Activated CD8-positive, alpha-beta T cell treated with anti-CD3 and anti-CD28 coated beads for 36 hours (primary cell): ENCODE measurements around the gene LSM14A. TPM values are rescaled to one million over a fixed set of nuclear protein-coding genes. Genes with fewer than 3 reads are reported as not detected.

ENCODE experiments used
- ATAC-seq: fragments of 200-7000 bp; cut with Tn5 transposase; one replicate; pipeline ENCODE4 v1.10.0; 2021; ENCODE audit warnings: mild to moderate bottlenecking, moderate library complexity
- CTCF ChIA-PET: fragments of 350-600 bp; sonication (Branson Sonifier 250); formaldehyde crosslinking; loops from one replicate; lab custom pipeline; 2021; ENCODE audit warnings: antibody characterized with exemption; lab: Charles Lee
- POLR2A ChIA-PET: fragments of 350-600 bp; sonication (Branson Sonifier 250); formaldehyde crosslinking; loops from one replicate; lab custom pipeline; 2021; ENCODE audit warnings: antibody characterized with exemption; lab: Charles Lee
- DNase-seq: peaks from one replicate; pipeline ENCODE4 v3.0.0-alpha.2; 2020
- H3K27ac Mint-ChIP-seq: one replicate; pipeline ENCODE4 v1.8.0; 2021; ENCODE audit warnings: mild to moderate bottlenecking, mixed read lengths
- H3K27me3 Mint-ChIP-seq: one replicate; pipeline ENCODE4 v1.8.0; 2021; ENCODE audit warnings: mixed read lengths
- H3K36me3 Mint-ChIP-seq: one replicate; pipeline ENCODE4 v1.8.0; 2021; ENCODE audit warnings: low read depth, mixed read lengths
- H3K4me1 Mint-ChIP-seq: one replicate; pipeline ENCODE4 v1.8.0; 2021; ENCODE audit warnings: low read depth, mixed read lengths
- H3K4me3 Mint-ChIP-seq: one replicate; pipeline ENCODE4 v1.8.0; 2021; ENCODE audit warnings: mild to moderate bottlenecking, moderate library complexity, mixed read lengths
- H3K9me3 Mint-ChIP-seq: one replicate; pipeline ENCODE4 v1.8.0; 2021; ENCODE audit warnings: mixed read lengths
- CTCF ChIP-seq: fragments of 200-600 bp; IDR thresholded peaks from one replicate; pipeline ENCODE4 v1.8.0; 2022; ENCODE audit warnings: antibody characterized with exemption, mild to moderate bottlenecking
- intact Hi-C: fragments of 100-400 bp; cut with micrococcal nuclease; formaldehyde crosslinking; loops from one replicate; pipeline ENCODE4 v1.10.0; 2022
- total RNA-seq, 2 experiments: library from RNA; stranded (reverse); gene quantifications; one replicate each; pipeline ENCODE4 v1.2.3, GENCODE V29; 2021

LSM14A gene
- total RNA-seq, 2 experiments from 2014 or later, result 98.6 to 99.3 TPM

- intact Hi-C loops, result no loop called here
- peaks cover 7% of the 10 kb centered on the region for H3K36me3 Mint-ChIP-seq
- peak overlapping the region; percentile 76 for H3K27ac Mint-ChIP-seq
- ChIA-PET CTCF (no interaction called here), POLR2A (interaction anchor here (0.9 kb wide), 1 partner anchor 15 kb away, joined by 4 read pairs; no protein-coding TSS in a partner anchor)
- ATAC-seq (peak; percentile 57), DNase-seq (peak; percentile 32)
- peaks cover 34% of the 10 kb centered on the region for H3K4me1 Mint-ChIP-seq
- no peaks in the 10 kb centered on the region for H3K9me3 Mint-ChIP-seq
- H3K27me3 Mint-ChIP-seq, result no peaks in the 10 kb centered on the region
- peak overlapping the region; percentile 80 for H3K4me3 Mint-ChIP-seq
- no peak for TF ChIP-seq CTCF
Observed at GRCh38 chr19:34254698-34255432, 82.6 kb downstream of the LSM14A start.

- Mint-ChIP-seq H3K27ac (peak overlapping the region; percentile 66), H3K9me3 (no peaks in the 10 kb centered on the region), H3K4me3 (peak overlapping the region; percentile 80), H3K27me3 (no peaks in the 10 kb centered on the region), H3K36me3 (peaks cover 7% of the 10 kb centered on the region), H3K4me1 (peaks cover 35% of the 10 kb centered on the region)
- CTCF ChIA-PET, result no interaction called here
- POLR2A ChIA-PET, result interaction anchor here (0.9 kb wide), 1 partner anchor 15 kb away, joined by 4 read pairs; no protein-coding TSS in a partner anchor
- intact Hi-C loops, result no loop called here
- ATAC-seq (no peak), DNase-seq (no peak)
- no peak for TF ChIP-seq CTCF
Observed at GRCh38 chr19:34255546-34255945, 83.2 kb downstream of the LSM14A start.

GRCh38 chr19:34256835-34257558, 84.7 kb downstream of the LSM14A start:
- peaks cover 7% of the 10 kb centered on the region for H3K36me3 Mint-ChIP-seq
- POLR2A ChIA-PET, result no interaction called here
- CTCF ChIA-PET, result interaction anchor here (0.6 to 1.2 kb wide), 2 partner anchors 44 to 90 kb away, joined by 3 read pairs; no protein-coding TSS in a partner anchor
- H3K4me1 Mint-ChIP-seq, result peaks cover 40% of the 10 kb centered on the region
- H3K27ac Mint-ChIP-seq, result no peak overlapping the region
- ATAC-seq (no peak), DNase-seq (no peak)
- H3K4me3 Mint-ChIP-seq, result no peak overlapping the region
- intact Hi-C loops, result no loop called here
- no peaks in the 10 kb centered on the region for H3K9me3 Mint-ChIP-seq
- TF ChIP-seq CTCF, result no peak
- H3K27me3 Mint-ChIP-seq, result no peaks in the 10 kb centered on the region

- peaks cover 40% of the 10 kb centered on the region for H3K4me1 Mint-ChIP-seq
- no peaks in the 10 kb centered on the region for H3K9me3 Mint-ChIP-seq
- TF ChIP-seq CTCF, result no peak
- POLR2A ChIA-PET, result no interaction called here
- H3K36me3 Mint-ChIP-seq, result peaks cover 7% of the 10 kb centered on the region
- H3K27ac Mint-ChIP-seq, result no peak overlapping the region
- intact Hi-C loops, result no loop called here
- ATAC-seq (no peak), DNase-seq (no peak)
- no peak overlapping the region for H3K4me3 Mint-ChIP-seq
- CTCF ChIA-PET, result interaction anchor here (0.6 to 1.2 kb wide), 2 partner anchors 44 to 89 kb away, joined by 3 read pairs; no protein-coding TSS in a partner anchor
- no peaks in the 10 kb centered on the region for H3K27me3 Mint-ChIP-seq
Observed at GRCh38 chr19:34257559-34257924, 85.2 kb downstream of the LSM14A start.
